GM19238 (cell line): Measurements from ENCODE around the gene SYMPK.
"Not testable (repeated sequence)": the region's sequence is repeated elsewhere in the genome, so short reads cannot be mapped to it uniquely, and the experiment has no call there.

ENCODE experiments used
- DNase-seq: peaks from one replicate; pipeline ENCODE4 v3.0.0; 2011; ENCODE audit warnings: low spot score; ENCODE audit not compliant: insufficient read length

The SYMPK gene

GRCh38 chr19:45805719-45806118, 57.2 kb downstream of the SYMPK start:
- DNase-seq = no peak

- DNase-seq = no peak
These were observed 58.1 kb downstream of the SYMPK start for GRCh38 chr19:45804959-45805230.

- no peak for DNase-seq
These were observed 58.6 kb downstream of the SYMPK start for GRCh38 chr19:45804140-45804958.

- no peak for DNase-seq
These were observed 61.3 kb downstream of the SYMPK start for GRCh38 chr19:45801603-45802175.

GRCh38 chr19:45800070-45800553, 62.8 kb downstream of the SYMPK start:
- no peak for DNase-seq

GRCh38 chr19:45799541-45799940, 63.4 kb downstream of the SYMPK start:
- DNase-seq = not testable (repeated sequence)

GRCh38 chr19:45798995-45799517, 63.9 kb downstream of the SYMPK start:
- peak; percentile 70 for DNase-seq

GRCh38 chr19:45794627-45795026, 68.3 kb downstream of the SYMPK start:
- no peak for DNase-seq

GRCh38 chr19:45793876-45794275, 69.1 kb downstream of the SYMPK start:
- DNase-seq = no peak

GRCh38 chr19:45793178-45793564, 69.8 kb downstream of the SYMPK start:
- no peak for DNase-seq

- DNase-seq = peak; percentile 96
These were observed 70.3 kb downstream of the SYMPK start, which contains the start of gene DMWD for GRCh38 chr19:45792470-45793177. Gene DMWD (minus strand): TSS chr19:45792845. CDS start chr19:45792756, 89 bp downstream.

- DNase-seq = no peak
These were observed 71.0 kb downstream of the SYMPK start for GRCh38 chr19:45791744-45792469.

- DNase-seq = no peak
These were observed 72.0 kb downstream of the SYMPK start for GRCh38 chr19:45790942-45791341.

- DNase-seq = no peak
These were observed 73.7 kb downstream of the SYMPK start for GRCh38 chr19:45789035-45789786.

- no peak for DNase-seq
These were observed 76.4 kb downstream of the SYMPK start for GRCh38 chr19:45786533-45786894.

- no peak for DNase-seq
These were observed 77.0 kb downstream of the SYMPK start for GRCh38 chr19:45785781-45786532.

- no peak for DNase-seq
These were observed 77.8 kb downstream of the SYMPK start for GRCh38 chr19:45785097-45785496.

- DNase-seq = no peak
These were observed 78.9 kb downstream of the SYMPK start for GRCh38 chr19:45784096-45784495.

GRCh38 chr19:45782820-45783785, 79.8 kb downstream of the SYMPK start:
- DNase-seq = no peak
